HG02870 (cell line): ENCODE measurements around the gene RUFY1.

Experiments
- ATAC-seq: cut with Tn5 transposase; IDR thresholded peaks from one replicate; pipeline ENCODE4 v1.9.1; 2021; ENCODE audit warnings: mild to moderate bottlenecking, moderate library complexity; ENCODE audit not compliant: unreplicated experiment

The RUFY1 gene

DNA sequence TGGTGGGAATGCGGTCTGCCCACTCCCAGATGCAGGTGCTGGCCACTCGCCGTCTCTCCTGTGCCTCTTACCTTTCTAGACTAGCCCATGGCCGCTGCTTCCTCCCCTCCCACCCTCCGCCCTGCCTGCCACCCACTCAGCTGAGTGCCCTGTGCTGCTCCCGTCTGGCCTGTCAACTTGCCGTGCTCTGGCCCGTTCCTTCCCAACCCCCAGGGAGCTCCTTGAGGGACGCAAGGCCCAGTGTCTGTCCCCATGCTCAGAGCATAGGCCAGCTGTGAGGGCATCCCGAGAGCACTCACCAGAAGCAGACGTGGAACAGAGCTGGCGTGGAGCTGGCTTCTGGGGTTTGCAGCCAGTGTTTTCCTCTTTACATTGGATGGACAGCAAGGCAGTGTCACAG is 53.0 kb downstream of the RUFY1 start:
- ATAC-seq, result no peak

DNA sequence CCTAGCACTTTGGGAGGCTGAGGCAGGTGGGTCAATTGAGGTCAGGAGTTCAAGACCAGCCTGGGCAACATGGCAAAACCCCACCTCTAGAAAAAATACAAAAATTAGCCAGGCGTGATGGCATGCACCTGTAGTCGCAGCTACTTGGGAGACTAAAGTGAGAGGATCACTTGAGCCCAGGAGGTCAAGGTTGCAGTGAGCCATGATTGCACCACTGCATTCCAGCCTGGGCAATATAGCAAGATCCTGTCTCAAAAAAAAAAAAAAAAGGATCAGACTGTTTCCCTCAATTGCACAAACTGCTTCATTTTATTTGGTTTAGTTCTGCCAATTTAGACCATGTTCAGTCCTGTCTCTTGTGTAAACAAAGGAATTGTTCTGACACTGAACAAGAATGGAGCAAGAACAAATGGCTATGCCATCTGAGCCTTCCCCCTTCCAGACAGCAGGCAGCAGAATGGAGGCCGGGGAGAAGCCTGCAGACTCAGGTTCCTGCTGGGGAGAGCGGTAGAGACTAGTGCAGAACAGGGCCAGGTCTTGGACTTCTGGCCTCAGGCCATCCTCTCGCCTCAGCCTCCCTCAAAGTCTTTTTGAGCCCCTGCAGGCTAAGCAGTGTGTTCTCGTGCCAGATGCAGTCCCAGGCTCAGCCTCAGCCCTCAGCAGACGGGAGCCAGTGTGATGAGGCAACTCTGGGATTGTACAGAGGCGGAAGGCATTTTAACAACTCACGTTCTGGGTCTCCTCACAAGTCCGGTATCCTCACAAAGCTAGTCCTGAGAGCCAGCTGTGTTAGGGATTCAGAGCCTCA is 54.9 kb downstream of the RUFY1 start:
- no peak for ATAC-seq

DNA sequence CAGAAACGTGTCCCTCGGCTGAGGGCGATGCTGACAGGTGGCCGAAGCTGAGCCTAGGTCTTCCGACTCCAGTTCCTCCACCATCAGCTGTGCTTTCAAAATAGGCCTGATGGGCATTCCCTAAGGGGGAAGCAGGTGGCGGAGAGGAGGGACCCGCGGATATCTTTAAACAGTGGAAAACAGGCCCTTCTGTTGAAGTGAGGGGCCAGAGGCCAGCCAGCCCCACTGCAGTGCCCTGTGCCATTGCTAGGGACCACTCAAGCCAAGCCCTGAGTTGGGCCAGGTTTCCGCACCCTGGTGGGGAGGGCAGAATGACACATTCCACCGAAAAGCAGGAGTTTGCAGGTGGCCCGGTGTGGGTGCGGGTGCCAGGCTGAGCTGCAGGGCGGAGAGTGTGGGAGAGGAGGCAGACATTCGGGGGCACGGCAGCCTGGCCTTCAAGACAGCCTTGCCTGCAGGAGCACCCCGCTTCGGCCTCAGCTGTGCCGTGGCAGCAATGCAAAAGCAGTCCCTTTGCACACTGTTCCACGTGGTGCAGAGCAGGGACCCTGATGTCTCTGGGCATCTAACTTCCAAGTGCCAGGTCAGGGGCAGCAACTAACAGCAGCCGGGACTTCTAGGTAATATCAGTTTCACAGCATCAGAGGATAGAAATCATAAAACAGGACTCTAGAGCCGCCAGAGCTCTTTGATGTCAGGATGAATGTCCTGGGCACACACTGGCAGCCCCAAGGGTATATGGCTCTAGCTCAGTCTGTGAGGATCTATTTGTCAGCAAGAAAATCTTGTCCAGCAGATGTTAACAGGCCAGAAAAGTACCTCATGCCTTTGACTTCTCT is 55.9 kb downstream of the RUFY1 start:
- ATAC-seq, result no peak

DNA sequence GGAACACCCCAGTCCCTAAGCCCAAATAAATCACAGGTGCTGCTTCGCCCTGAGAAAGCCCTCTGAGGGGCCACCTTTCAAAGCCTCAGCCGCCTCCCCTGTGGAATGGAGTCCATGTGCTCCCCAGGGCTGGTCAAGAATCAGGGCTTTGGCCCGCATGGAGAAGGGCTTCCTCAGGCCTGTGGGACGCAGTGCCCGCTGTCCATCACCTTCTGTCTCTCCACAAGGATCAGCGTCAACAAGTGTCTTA is 56.5 kb downstream of the RUFY1 start:
- ATAC-seq, result no peak

DNA sequence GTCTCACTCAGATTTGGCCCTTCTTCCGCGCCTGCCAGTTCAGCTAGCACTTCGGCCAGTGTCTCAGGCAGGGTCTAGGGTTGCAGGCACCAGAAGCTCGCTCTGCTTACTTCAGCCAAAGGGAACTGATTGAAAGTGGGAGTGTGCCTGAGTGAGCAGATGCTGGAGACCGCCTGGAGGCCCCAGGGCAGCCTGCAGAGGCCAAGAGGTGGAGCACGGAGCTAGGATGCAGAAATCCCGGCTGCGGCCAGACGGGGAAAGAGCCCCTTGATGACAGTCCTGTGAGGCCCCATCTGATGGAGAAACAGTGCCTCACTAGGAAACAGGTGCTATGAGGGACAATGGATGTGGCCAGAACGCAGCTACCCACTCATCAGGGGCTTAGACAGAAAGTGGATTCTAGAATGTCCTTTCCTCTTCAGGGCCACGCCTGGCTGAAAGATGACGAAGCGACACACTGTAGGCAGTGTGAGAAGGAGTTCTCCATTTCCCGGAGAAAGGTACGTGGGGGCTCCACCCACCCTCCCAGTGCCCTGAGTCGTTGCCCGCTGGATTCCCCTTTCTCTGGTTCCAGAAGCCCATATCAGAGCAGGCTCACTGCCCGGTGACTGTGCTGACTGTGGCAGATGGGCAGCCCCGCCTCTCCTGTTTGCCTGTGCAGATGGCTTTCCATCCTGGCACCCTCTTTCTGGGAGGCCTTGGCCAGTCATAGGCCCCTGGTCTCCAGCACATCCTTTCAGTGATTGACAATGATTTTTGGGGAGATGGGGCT is 57.0 kb downstream of the RUFY1 start:
- ATAC-seq, result no peak

DNA sequence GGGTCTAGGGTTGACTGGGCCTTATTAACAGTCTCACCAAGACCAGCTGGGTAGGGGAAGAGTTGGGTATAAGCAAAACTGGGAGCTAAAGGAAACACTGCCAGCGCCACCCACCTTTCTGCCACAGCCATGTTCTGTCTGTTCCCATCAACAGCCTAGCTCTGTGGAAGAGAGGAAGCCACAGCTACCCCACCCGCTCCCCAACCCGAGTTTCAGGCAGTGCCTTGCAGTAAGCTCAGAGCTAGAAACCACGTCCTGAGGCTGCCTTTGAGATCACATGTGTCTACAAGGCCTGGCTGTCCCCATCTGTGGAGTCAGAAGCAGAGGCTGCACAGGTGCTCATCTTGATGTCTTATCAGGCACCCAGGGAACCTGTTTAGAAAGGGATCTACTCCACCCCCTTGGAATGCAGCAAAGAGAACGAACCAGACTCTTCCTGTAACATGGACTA is 57.8 kb downstream of the RUFY1 start:
- no peak for ATAC-seq

DNA sequence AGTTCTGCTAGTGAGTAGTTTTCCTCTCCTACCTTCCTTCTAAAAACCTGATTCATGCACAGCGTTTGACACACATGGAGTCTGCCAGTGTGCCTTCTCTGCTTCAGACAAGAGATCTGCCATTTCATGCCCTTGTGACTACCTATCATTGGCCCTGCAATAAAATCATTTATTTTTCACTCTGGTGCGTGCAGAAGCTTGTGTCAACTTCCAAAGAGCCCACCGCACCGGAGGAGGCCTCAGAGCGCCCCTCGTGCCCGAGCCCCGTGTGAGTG is 59.4 kb downstream of the RUFY1 start:
- ATAC-seq, result no peak

DNA sequence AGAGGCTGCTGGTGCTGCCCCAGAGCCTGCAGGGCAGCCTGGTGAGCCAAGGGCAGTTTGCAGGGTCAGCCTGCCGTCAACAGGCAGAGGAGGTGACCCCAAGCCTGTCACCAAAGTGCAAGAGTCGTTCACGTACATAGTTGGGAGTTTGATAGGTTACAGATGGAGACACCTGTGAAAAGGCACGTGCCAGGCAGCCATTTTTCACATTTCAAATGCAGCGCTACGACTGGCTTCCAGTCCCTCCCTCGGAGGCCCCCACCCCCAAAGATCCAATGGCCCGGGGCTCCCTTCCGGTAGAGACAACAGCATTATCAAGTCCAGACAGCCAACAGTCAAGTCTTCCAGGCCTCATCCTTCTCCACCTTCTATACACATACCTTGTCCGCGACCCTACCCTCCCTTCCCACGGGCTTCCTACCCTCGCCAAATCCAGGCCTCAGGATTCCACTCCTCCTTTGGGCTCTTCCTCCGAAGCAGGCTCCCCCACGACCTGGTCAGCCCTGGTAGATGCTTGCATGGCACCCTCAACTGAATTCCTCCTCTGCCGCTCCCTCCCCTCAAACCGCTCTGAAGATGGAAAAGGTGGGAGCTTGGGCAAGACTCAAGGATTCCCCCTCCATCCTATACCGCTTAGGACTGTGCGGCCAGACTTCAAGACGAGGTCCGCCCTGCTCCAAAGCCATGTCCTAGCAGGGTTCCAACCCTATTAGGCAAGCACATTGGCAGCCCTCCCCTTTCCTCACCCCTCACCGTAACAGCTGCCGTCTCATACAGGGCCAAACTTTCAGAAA is 60.0 kb downstream of the RUFY1 start:
- no peak for ATAC-seq

DNA sequence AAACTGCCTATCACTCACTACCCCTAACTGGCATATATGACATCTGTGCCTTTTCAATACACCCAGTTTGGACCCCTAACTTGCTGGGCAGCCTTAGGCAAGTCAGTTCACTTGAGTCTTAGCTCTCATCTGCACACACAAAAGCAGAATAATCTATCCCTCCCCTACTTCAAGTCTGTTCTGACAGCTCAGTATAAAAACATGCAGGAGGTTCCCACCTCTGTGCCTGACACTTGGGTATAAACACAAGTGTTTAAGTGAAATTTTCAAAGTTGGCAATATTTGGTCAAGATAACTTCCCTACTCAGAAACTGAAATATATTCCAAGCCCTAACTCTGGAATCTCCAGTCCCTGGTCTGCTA is 60.5 kb downstream of the RUFY1 start:
- no peak for ATAC-seq

DNA sequence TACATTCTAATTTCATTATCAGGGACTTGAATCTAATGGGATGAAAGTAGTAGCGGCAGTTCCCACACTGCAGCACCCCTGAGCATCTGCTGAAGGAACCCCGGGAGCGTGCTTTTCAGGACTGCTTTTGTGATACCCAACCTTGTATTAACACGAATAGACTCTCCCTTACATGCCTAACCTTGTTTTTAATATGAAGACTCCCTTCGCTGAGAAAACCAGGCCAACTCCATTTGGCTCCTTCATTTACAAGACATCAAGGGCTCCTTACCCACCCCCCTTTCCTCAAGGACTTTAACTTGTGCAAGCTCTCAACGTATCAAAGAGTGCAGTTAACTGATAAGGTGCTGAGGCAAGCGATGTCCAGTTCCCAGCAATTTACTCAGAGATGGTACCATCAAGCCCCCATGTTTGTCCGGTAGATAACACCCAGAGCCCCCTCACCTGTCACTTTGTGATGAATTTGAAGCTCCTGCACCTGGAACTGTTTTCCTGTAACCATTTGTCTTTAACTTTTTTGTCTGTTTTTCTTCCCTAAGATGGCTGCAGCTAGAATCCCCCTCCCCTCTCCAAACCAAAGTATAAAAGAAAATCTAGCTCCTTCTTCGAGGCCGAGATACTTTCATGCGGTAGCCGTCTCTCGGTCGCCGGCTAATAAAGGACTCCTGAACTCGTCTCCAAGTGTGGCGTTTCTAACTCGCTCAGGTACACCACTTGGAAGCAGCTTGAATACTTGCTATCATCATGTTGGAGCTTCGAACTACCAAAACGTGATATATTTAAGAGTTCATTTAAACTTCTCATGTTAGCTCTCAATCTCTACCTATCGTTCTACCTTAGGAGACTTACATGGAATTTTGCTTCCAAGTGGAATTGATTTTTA is 62.5 kb downstream of the RUFY1 start:
- ATAC-seq, result no peak

DNA sequence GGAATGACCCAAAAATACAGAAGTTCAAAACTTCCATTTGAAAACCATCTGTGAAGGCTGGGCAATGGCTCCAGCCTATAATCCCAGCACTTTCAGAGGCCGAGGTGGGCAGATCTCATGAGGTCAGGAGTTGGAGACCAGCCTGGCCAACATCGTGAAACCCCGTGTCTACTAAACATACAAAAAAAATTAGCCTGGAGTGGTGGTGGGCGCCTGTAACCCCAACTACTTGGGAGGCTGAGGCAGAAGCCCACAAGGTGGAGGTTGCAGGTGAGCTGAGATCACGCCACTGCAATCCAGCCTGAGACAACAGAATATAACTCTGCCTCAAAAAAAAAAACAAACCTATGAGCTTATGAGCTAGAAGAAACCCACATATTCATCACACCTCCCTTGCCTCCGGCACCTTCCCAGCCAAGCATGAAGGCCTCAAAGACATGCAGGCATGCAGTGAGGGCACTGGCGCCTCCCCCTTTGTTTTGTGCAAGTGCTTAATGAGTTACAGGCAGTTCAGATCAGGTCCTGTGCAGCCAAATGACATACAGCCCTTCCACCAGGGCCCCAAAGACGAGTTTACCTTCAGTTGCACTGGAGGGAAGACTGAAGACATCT is 63.2 kb downstream of the RUFY1 start:
- no peak for ATAC-seq

DNA sequence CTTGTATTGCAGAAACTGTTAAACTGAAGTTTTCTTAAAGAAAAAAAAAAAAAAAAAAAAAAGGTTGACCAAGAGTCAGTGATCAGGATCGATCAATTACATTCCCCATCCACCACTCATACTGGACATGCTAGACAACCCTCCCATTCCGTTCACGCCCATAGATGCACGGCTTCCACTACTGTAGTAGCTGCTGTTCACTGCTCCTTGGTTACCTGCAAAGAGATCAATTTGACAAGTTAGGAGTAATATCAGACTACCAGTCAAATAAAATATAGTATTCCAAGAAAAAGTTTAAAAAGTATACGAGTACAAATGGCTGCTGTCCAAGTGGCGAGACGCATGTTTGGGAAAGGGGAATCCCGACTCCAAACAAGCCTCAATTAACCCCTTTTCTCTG is 64.4 kb downstream of the RUFY1 start:
- no peak for ATAC-seq

DNA sequence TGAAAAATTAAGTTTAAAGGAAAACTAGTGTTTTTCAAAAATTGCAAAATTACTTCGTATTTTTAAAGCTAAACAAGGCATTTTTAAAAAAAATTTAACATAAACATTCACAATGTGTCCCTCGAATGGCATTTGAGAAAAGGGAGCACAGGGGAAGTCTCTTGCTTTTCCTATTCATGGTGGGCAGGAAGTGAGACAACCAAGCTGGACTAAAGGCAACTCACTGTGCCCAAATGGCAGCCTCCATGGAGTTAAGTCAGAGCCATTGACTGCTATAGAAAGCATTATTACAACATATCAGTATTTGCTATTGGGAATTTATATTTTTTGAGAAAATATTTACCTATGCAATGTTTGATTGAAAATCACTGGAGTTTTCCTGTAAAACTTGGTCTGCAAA is 64.8 kb downstream of the RUFY1 start:
- no peak for ATAC-seq

DNA sequence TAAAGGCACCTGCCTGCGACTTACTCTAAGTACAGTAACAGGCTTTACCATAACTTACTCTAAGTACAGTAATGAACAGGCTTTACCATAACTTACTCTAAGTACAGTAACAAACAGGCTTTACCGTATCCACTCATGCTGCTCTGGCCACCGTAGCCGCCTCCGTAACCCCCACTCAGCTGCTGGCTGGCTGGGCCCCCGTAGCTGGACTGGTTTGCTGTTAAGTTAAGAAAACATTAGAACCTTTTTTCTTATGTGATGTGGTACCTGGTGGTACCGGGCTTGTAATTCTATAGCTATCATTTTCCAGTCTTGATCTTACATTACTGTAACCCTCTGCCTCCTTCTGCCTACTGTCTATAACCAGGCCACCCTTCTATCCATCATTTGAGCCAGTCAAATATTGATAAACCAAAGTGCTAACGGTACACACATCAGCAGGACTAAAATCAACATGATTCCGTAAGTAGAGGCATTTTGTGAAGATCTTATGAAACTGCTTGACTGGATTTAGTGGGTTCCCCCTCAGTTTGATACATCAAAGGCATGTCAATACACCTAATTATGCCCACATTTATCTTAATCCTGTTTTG is 65.7 kb downstream of the RUFY1 start:
- no peak for ATAC-seq

DNA sequence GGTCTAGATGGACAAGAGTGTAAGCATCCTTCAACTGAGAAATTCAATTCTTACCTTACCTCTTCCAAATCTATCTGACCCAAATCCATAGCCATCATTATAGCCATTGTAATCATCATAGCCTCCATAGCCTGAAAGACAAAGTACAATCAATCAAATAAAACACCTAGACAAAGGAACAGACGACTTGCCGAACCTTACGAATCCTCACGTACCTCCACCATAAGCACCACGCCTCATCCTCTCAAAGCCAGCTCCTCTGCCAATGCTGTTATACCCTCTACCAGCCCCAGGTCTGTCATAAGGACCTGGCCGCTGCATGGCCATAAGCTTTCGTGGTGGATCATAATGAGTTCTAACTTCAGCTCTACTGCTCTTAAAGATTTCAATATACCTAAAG is 67.6 kb downstream of the RUFY1 start:
- no peak for ATAC-seq

DNA sequence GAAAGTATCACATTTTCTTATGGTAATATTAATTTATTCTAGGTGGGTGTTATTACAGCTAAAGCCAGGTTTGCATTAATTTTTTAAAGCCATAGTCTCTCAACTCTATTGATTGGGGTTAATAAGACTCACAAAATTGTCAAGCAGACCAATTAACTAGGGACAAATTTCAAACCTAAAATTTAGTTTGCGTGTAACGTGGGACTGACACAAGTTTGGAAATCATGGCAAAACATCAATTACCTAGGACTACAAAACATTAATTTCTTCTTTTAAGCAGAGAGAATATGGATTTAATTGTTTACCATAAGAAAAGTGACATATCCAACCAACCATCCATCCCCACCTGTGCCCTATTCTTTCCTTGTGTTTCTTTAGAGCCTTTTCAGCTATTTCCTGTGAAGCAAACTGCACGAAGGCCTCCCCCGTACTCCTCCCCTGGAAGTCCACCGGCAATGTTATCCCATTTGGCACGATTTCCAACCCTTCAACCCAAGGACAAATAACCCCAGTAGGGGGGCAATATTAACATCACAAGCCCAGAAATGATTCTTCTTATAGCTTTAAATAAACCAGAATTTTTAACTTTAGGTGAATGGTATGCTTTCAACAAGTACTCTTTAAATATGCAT is 68.7 kb downstream of the RUFY1 start:
- ATAC-seq, result no peak

DNA sequence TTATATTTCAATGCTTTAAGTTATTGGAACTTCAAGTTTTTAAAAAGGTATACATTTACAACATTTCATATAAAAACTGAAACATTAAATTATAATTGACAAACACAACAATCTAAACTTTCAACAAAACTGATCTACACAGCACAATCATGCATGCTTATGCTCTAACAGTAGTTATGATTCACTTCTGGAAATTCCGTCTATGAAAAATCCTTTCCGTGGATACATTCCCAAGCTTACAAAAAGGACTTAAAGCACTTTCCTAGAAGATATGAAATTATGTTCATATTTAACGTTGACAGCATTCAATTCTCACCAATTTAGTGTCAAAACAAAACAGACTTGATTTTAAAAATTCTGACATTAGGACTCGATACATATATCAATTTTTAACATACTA is 69.4 kb downstream of the RUFY1 start:
- ATAC-seq, result no peak

DNA sequence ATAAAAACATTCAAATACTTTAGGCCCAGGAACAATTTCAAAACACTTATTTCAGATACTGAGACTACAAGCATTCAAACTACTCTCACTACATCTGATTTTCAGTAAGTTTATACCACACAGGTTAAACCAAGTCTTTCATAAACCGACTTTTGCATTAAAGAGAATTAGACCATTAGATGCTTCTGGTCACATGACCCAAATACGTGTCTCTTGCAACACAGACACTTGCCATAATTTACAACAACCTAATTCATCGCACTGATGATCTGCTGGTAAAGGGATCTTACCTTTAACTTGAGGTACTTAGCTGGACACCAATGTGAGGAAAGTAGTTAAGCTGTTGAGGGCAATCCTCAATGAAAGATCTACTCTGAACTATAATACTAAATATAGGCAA is 69.9 kb downstream of the RUFY1 start:
- no peak for ATAC-seq

DNA sequence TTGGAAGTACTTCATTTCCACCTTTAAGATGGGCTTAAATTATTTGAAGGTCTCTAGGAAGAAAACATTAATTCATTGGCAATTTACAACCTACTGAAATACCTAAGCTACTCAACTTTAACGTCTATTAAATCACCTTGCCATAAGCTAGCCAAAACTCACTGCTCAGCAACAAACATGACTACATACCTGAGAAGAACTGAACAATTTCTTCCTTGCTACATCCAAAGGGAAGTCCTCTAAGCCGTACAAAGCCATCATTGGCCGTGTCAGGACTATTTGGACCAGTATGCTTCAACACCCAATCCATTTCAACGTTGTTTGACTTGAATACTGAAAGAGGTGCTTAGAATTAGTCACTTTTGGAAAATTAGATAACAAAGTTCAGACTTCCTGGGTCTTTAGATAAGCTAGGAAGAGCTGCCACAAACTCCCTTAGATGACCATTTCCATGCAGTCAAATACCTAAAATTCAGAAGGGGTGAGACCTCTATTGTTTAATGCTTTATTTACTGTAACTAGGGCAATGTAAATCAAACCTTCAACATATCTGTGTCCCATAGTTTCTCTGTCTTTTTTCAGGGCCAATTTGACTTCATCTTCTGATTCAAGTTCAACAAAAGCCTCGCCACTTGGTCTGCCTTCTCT is 70.5 kb downstream of the RUFY1 start:
- ATAC-seq, result no peak
